IMR-90 (cell line): ENCODE measurements around the gene GPR15. TPM values are rescaled to one million over a fixed set of nuclear protein-coding genes. Genes with fewer than 3 reads are reported as not detected.

Experiments
- ATAC-seq: fragments of 200-7000 bp; cut with Tn5 transposase; 2 replicates; pipeline ENCODE4 v1.9.1; 2020; ENCODE audit warnings: low read depth, mild to moderate bottlenecking, moderate library complexity
- BruUV-seq: library from RNA; stranded (reverse); fragments of 400-500 nt; replicated peaks from 2 replicates; lab custom pipeline; 2021; lab: Mats Ljungman, UMichigan
- CTCF ChIA-PET: fragments of 300-600 bp; formaldehyde crosslinking; extraction: SDS; loops from one replicate; lab custom pipeline; 2021; ENCODE audit warnings: antibody characterized with exemption; lab: Yijun Ruan, JAX
- POLR2A ChIA-PET: fragments of 300-600 bp; sonication (Branson Sonifier 250); formaldehyde crosslinking; loops from one replicate; lab custom pipeline; 2022; ENCODE audit warnings: antibody characterized with exemption; ENCODE audit not compliant: unreplicated experiment; lab: Charles Lee
- DNase-seq: peaks from one replicate; pipeline ENCODE4 v3.0.0; 2013
- H2AFZ ChIP-seq: replicated peaks from 2 replicates; pipeline ENCODE3; 2013; ENCODE audit warnings: low read length, mild to moderate bottlenecking; ENCODE audit not compliant: poor library complexity
- H2AK5ac ChIP-seq: 2 replicates; pipeline ENCODE4 v1.6.1; 2013; ENCODE audit warnings: low read depth, low read length, inconsistent platforms
- H2AK9ac ChIP-seq: replicated peaks from 2 replicates; pipeline ENCODE3; 2013; ENCODE audit warnings: mild to moderate bottlenecking, low read depth, low read length, moderate library complexity; ENCODE audit not compliant: poor library complexity
- H2BK120ac ChIP-seq: 2 replicates; pipeline ENCODE4 v1.6.1; 2013; ENCODE audit warnings: low read depth, low read length, inconsistent platforms
- H2BK15ac ChIP-seq: 3 replicates; pipeline ENCODE4 v1.6.1; 2013; ENCODE audit warnings: low read depth, low read length, inconsistent platforms
- H2BK20ac ChIP-seq: 2 replicates; pipeline ENCODE4 v1.6.1; 2013; ENCODE audit warnings: low read depth, mild to moderate bottlenecking, inconsistent platforms, low read length, moderate library complexity
- H2BK5ac ChIP-seq: 2 replicates; pipeline ENCODE4 v1.6.1; 2013; ENCODE audit warnings: mild to moderate bottlenecking, low read depth, low read length, inconsistent platforms; ENCODE audit not compliant: poor library complexity, severe bottlenecking
- H3K14ac ChIP-seq: replicated peaks from 2 replicates; pipeline ENCODE4 v1.6.1; 2013; ENCODE audit warnings: low read depth, low read length, inconsistent platforms
- H3K18ac ChIP-seq: 2 replicates; pipeline ENCODE4 v1.6.1; 2013; ENCODE audit warnings: low read depth, low read length, control low read depth
- H3K23ac ChIP-seq: 2 replicates; pipeline ENCODE4 v1.6.1; 2013; ENCODE audit warnings: low read depth, low read length, inconsistent platforms
- H3K27ac ChIP-seq: 2 replicates; pipeline ENCODE4 v1.5.1; 2013; ENCODE audit warnings: mild to moderate bottlenecking, control low read depth, low read length; ENCODE audit not compliant: insufficient read depth
- H3K27me3 ChIP-seq: 2 replicates; pipeline ENCODE4 v1.6.1; 2013; ENCODE audit warnings: low read length; ENCODE audit not compliant: control insufficient read depth, insufficient read depth
- H3K36me3 ChIP-seq: 2 replicates; pipeline ENCODE4 v1.6.1; 2013; ENCODE audit warnings: low read length, mixed read lengths; ENCODE audit not compliant: control insufficient read depth, insufficient read depth
- H3K4ac ChIP-seq: 2 replicates; pipeline ENCODE4 v1.6.1; 2013; ENCODE audit warnings: low read depth, low read length, inconsistent platforms
- H3K4me1 ChIP-seq: 2 replicates; pipeline ENCODE4 v1.6.1; 2013; ENCODE audit warnings: low read length, mixed read lengths; ENCODE audit not compliant: control insufficient read depth, insufficient read depth
- H3K4me2 ChIP-seq: 2 replicates; pipeline ENCODE4 v1.6.1; 2013; ENCODE audit warnings: low read depth, mild to moderate bottlenecking, control low read depth, low read length, moderate library complexity
- H3K4me3 ChIP-seq: 2 replicates; pipeline ENCODE4 v1.5.1; 2013; ENCODE audit warnings: low read depth, mild to moderate bottlenecking, control low read depth, low read length, moderate library complexity; ENCODE audit not compliant: insufficient read depth
- H3K56ac ChIP-seq: 2 replicates; pipeline ENCODE4 v1.6.1; 2013; ENCODE audit warnings: low read length, inconsistent platforms; ENCODE audit not compliant: insufficient read depth; ENCODE audit errors: extremely low read depth
- H3K79me1 ChIP-seq, 2 experiments: 2 replicates each; pipeline ENCODE4 v1.6.1; 2013; ENCODE audit warnings: low read length in 2 of 2, inconsistent platforms in 1 of 2, low read depth in 1 of 2
- H3K9ac ChIP-seq: 2 replicates; pipeline ENCODE4 v1.6.1; 2013; ENCODE audit warnings: low read depth, low read length, control low read depth
- H3K9me1 ChIP-seq: 2 replicates; pipeline ENCODE4 v1.6.1; 2013; ENCODE audit warnings: low read length, inconsistent platforms; ENCODE audit not compliant: insufficient read depth
- H3K9me3 ChIP-seq: 2 replicates; pipeline ENCODE4 v1.6.1; 2013; ENCODE audit warnings: low read length; ENCODE audit not compliant: control insufficient read depth, insufficient read depth
- H4K20me1 ChIP-seq: 2 replicates; pipeline ENCODE4 v1.6.1; 2013; ENCODE audit warnings: low read length, inconsistent platforms; ENCODE audit not compliant: insufficient read depth
- H4K5ac ChIP-seq: 2 replicates; pipeline ENCODE4 v1.6.1; 2013; ENCODE audit warnings: mild to moderate bottlenecking, low read depth, low read length, control low read depth
- H4K8ac ChIP-seq, 2 experiments: 2 replicates each; pipeline ENCODE4 v1.6.1; 2013; ENCODE audit warnings: low read depth in 2 of 2, low read length in 2 of 2, control low read depth in 1 of 2, inconsistent platforms in 1 of 2
- H4K91ac ChIP-seq: 2 replicates; pipeline ENCODE4 v1.6.1; 2013; ENCODE audit warnings: low read depth, low read length, inconsistent platforms; ENCODE audit not compliant: insufficient read depth
- FOS ChIP-seq: fragments of 150-350 bp; IDR thresholded peaks from 2 replicates; pipeline ENCODE4 v1.6.1; 2016; ENCODE audit warnings: low read depth, low read length
- MAFK ChIP-seq: IDR thresholded peaks from 2 replicates; pipeline ENCODE4 v1.6.1; 2012; ENCODE audit warnings: low read depth, low read length, improper control_type of control experiment
- MAZ ChIP-seq: IDR thresholded peaks from 2 replicates; pipeline ENCODE4 v1.6.1; 2012; ENCODE audit warnings: low read depth, mild to moderate bottlenecking, low read length, improper control_type of control experiment, moderate library complexity, borderline replicate concordance
- MXI1 ChIP-seq: IDR thresholded peaks from 2 replicates; pipeline ENCODE4 v1.6.1; 2012; ENCODE audit warnings: low read depth, mild to moderate bottlenecking, low read length, moderate library complexity, borderline replicate concordance
- POLR2A ChIP-seq: IDR thresholded peaks from 2 replicates; pipeline ENCODE4 v1.6.1; 2012; ENCODE audit warnings: mild to moderate bottlenecking, low read depth, low read length
- RAD21 ChIP-seq: IDR thresholded peaks from 2 replicates; pipeline ENCODE4 v1.6.1; 2012; ENCODE audit warnings: low read length, improper control_type of control experiment
- RCOR1 ChIP-seq: IDR thresholded peaks from 2 replicates; pipeline ENCODE4 v1.6.1; 2012; ENCODE audit warnings: mild to moderate bottlenecking, low read length, improper control_type of control experiment; ENCODE audit not compliant: insufficient replicate concordance
- RFX5 ChIP-seq: IDR thresholded peaks from 2 replicates; pipeline ENCODE4 v1.8.0; 2012; ENCODE audit warnings: low read depth, mild to moderate bottlenecking, low read length, moderate library complexity
- SMC3 ChIP-seq: fragments of 150-350 bp; IDR thresholded peaks from 2 replicates; pipeline ENCODE4 v1.6.1; 2016; ENCODE audit warnings: low read depth, mild to moderate bottlenecking, antibody characterized with exemption, low read length, moderate library complexity
- WGBS, 2 experiments: methylation state at CpG; one replicate each; pipeline versions ENCODE4 v1.1.5 to v1.1.7; 2013; ENCODE audit warnings: missing lambda C conversion rate in 2 of 2; ENCODE audit not compliant: insufficient read length in 1 of 2; ENCODE audit errors: extremely low coverage in 2 of 2; 5-methylcytosine and 5-hydroxymethylcytosine counted together
- dilution Hi-C: fragments of 300-500 bp; cut with HindIII; formaldehyde crosslinking; loops from one replicate; pipeline ENCODE4 v1.14.3; 2018; ENCODE audit warnings: low sequenced_read_pairs; ENCODE audit not compliant: unreplicated experiment
- in situ Hi-C: fragments of 300-500 bp; cut with MboI; formaldehyde crosslinking; loops from 3 replicates; pipeline ENCODE4 v1.14.3; 2019; ENCODE audit warnings: low sequenced_read_pairs, inconsistent platforms, mixed read lengths
- intact Hi-C: fragments of 100-400 bp; cut with micrococcal nuclease; formaldehyde crosslinking; loops from 2 replicates; pipeline ENCODE4 v1.10.0; 2022
- polyA plus RNA-seq, 3 experiments: library from polyadenylated mRNA; depleted of rRNA; stranded (reverse); fragments of >200 nt; gene quantifications; 2 replicates each; pipeline ENCODE4 v1.2.3, GENCODE V29; 2012; ENCODE audit warnings: low replicate concordance in 1 of 3
- total RNA-seq: library from RNA; depleted of rRNA; stranded (reverse); fragments of >200 nt; gene quantifications from 2 replicates; pipeline ENCODE4 v1.2.3, GENCODE V29; 2012
- TF ChIP-seq, protein P1 (sequence below): fragments of 150-350 bp; IDR thresholded peaks from 2 replicates; pipeline ENCODE4 v1.6.1; 2016; ENCODE audit warnings: low read depth, mild to moderate bottlenecking, low read length, moderate library complexity, borderline replicate concordance

Gene GPR15
- total and polyA plus RNA-seq, 2 of the 4 experiments (the other 2 are of a cell fraction), result not detected

DNA sequence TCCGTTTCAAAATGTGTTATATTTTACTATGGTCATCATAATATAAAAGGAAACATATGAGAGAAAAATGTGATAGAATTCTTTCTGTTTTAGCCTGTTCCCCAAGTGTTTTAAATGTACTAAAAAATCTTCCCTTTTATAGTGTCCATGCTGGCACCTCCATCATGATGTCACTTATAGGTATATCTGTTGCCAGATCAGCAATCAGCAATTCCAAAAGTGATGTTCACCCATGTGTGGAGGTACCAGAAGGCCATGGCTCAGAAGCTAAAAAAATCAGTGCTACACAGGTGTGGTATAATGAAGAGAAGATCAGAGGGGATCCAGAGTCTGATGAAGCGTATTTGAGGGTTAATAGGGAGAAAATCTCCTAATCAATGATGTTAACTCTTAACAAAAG lies 1.1 kb upstream of the GPR15 start (continued):
- no peak for TF ChIP-seq FOS

DNA sequence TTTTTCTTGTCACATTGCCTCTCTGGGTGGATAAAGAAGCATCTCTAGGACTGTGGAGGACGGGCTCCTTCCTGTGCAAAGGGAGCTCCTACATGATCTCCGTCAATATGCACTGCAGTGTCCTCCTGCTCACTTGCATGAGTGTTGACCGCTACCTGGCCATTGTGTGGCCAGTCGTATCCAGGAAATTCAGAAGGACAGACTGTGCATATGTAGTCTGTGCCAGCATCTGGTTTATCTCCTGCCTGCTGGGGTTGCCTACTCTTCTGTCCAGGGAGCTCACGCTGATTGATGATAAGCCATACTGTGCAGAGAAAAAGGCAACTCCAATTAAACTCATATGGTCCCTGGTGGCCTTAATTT lies 478 bp downstream of the GPR15 start:
- no peak overlapping the region for H2AK9ac ChIP-seq
- no peaks in the 10 kb centered on the region for H4K20me1 ChIP-seq
- H3K9ac ChIP-seq, result no peak overlapping the region
- intact Hi-C loops (no loop called here), in situ Hi-C loops (no loop called here), dilution Hi-C loops (no loop called here)
- ChIA-PET CTCF (interaction anchor here (0.9 kb wide), 1 partner anchor 13 kb away, joined by 3 read pairs; no protein-coding TSS in a partner anchor), POLR2A (no interaction called here)
- H2AFZ ChIP-seq, result no peak overlapping the region
- no peak overlapping the region for H2BK15ac ChIP-seq
- no peaks in the 10 kb centered on the region for H3K9me3 ChIP-seq
- H4K91ac ChIP-seq, result no peak overlapping the region
- H3K27ac ChIP-seq, result no peak overlapping the region
- BruUV-seq, result no TSS peak
- H3K4me1 ChIP-seq, result no peaks in the 10 kb centered on the region
- H3K79me1 ChIP-seq, result no peaks in the 10 kb centered on the region
- H3K9me1 ChIP-seq, result no peaks in the 10 kb centered on the region
- peaks cover 7% of the 10 kb centered on the region for H3K27me3 ChIP-seq
- H2BK20ac ChIP-seq, result no peak overlapping the region
- WGBS, 2 experiments, result 64% methylated on average over 5 of the region's 5 CpGs; no CpG with 5 or more reads in 1 of the 2 experiments
- H4K8ac ChIP-seq, result no peak overlapping the region
- DNase-seq (no peak), ATAC-seq (no peak)
- no peak for TF ChIP-seq POLR2A
- no peak for TF ChIP-seq RAD21
- TF ChIP-seq MXI1, result no peak
- TF ChIP-seq MAFK, result no peak
- no peak for TF ChIP-seq RFX5
- no peak for TF ChIP-seq RCOR1
- TF ChIP-seq, protein P1, sequence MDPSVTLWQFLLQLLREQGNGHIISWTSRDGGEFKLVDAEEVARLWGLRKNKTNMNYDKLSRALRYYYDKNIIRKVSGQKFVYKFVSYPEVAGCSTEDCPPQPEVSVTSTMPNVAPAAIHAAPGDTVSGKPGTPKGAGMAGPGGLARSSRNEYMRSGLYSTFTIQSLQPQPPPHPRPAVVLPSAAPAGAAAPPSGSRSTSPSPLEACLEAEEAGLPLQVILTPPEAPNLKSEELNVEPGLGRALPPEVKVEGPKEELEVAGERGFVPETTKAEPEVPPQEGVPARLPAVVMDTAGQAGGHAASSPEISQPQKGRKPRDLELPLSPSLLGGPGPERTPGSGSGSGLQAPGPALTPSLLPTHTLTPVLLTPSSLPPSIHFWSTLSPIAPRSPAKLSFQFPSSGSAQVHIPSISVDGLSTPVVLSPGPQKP, result no peak
- no peak for TF ChIP-seq MAZ
- TF ChIP-seq SMC3, result no peak
- H3K4me2 ChIP-seq, result no peak overlapping the region
- H2BK5ac ChIP-seq, result no peak overlapping the region
- no peaks in the 10 kb centered on the region for H3K36me3 ChIP-seq
- H3K14ac ChIP-seq, result no peak overlapping the region
- H3K23ac ChIP-seq, result no peak overlapping the region
- no peak overlapping the region for H3K56ac ChIP-seq
- H2AK5ac ChIP-seq, result no peak overlapping the region
- no peak overlapping the region for H2BK120ac ChIP-seq
- no peak overlapping the region for H3K18ac ChIP-seq
- H3K4ac ChIP-seq, result no peak overlapping the region
- H3K4me3 ChIP-seq, result no peak overlapping the region
- H4K5ac ChIP-seq, result no peak overlapping the region
